ENCODE results near the gene RIN1.
A peak's percentile ranks its signal among the peaks of the same experiment; 100 is the strongest.

The RIN1 gene

DNA sequence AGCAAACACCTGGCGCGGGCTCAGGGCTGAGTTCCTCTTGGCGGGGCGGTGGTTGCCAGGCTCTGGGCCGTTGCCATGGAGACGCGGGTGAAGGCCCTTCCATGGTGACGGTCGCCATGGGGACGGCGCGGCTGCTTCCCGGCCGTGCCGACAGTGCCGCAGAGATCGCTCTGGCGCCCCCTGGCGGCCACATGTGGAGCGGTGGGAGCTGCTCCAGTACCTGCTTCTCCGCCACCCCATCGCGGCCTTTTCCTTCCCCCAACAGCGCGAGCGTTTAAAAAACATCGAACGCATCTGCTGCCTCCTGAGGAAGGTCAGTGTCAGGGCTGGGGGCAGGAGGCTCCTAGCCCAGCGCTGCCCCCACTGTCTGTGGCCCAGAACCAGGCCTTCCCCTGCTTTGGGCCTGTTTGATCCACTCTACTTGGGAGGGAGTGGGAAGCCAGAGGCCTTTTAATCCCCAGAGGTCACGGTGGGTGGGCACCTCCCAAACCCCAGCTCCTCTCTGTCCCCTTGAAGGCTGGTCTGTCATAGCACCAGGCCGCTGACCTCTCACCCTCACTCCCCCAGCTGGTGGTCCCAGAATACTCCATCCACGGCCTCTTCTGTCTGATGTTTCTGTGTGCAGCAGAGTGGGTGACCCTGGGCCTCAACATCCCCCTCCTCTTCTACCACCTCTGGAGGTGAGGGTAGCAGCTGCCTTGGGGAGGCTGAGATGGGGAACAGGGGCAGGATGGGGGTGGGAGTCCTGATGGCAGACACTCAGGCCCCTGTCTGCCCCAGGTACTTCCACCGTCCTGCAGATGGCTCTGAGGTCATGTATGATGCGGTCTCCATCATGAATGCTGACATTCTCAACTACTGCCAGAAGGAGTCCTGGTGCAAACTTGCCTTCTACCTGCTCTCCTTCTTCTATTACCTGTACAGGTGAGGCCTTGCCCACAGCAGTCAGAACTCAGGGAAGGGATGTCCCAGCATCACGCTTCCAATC, 53.5 kb downstream of the RIN1 start:
- peak; percentile 91 to 95 for DNase-seq (ENCODE audit: low read depth in 2 of 2)

Measured in stimulated activated CD8-positive, alpha-beta memory T cell treated with anti-CD3 and anti-CD28 coated beads, Interleukin-15, amount 100 ng/mL, for 4 hours (primary cell).